Endothelial cell of umbilical vein (primary cell): Measurements from ENCODE around the gene ELANE. TPM values are rescaled to one million over a fixed set of nuclear protein-coding genes. Genes with fewer than 3 reads are reported as not detected.

ENCODE experiments used
- BruUV-seq: library from RNA; stranded (reverse); fragments of 400-500 nt; replicated peaks from 2 replicates; lab custom pipeline; 2021; lab: Mats Ljungman, UMichigan
- CTCF ChIA-PET: fragments of 300-600, 350-600 bp; sonication (Branson Sonifier 250); formaldehyde crosslinking; loops from one replicate; lab custom pipeline; 2021; ENCODE audit warnings: antibody characterized with exemption, inconsistent platforms; lab: Charles Lee
- POLR2A ChIA-PET: fragments of 300-600, 350-600 bp; sonication (Branson Sonifier 250); formaldehyde crosslinking; loops from one replicate; lab custom pipeline; 2021; ENCODE audit warnings: antibody characterized with exemption, inconsistent platforms; lab: Charles Lee
- DNase-seq: peaks from one replicate; pipeline ENCODE4 v3.0.0-alpha.2; 2011; ENCODE audit warnings: low read depth, low spot score
- FAIRE-seq: peaks from 2 replicates; lab custom pipeline; 2011; peaks lifted over from hg19 to GRCh38; lab: Jason Lieb, UNC
- H2AFZ ChIP-seq: 2 replicates; pipeline ENCODE4 v1.6.0; 2012; ENCODE audit warnings: low read depth, low read length, control low read depth, inconsistent platforms
- H3K27ac ChIP-seq: 2 replicates; pipeline ENCODE4 v1.5.1; 2011; ENCODE audit warnings: low read depth, mild to moderate bottlenecking, control low read depth, low read length, moderate library complexity; ENCODE audit not compliant: insufficient read depth
- H3K27me3 ChIP-seq, 2 experiments: 2 replicates each; pipeline versions ENCODE4 v1.6.0 to v1.6.1; 2011; ENCODE audit warnings: low read length in 2 of 2, mixed read lengths in 1 of 2; ENCODE audit not compliant: control insufficient read depth in 2 of 2, insufficient read depth in 2 of 2
- H3K36me3 ChIP-seq, 2 experiments: 2 replicates in 1 of 2; 3 replicates in 1 of 2; pipeline ENCODE4 v1.5.1; 2011; ENCODE audit warnings: low read length in 2 of 2, mild to moderate bottlenecking in 1 of 2, moderate library complexity in 1 of 2; ENCODE audit not compliant: control insufficient read depth in 2 of 2, insufficient read depth in 2 of 2; ENCODE audit errors: extremely low read depth in 1 of 2
- H3K4me1 ChIP-seq: 3 replicates; pipeline ENCODE4 v1.5.1; 2011; ENCODE audit warnings: mild to moderate bottlenecking, low read length; ENCODE audit not compliant: control insufficient read depth, insufficient read depth; ENCODE audit errors: extremely low read depth
- H3K4me2 ChIP-seq: 2 replicates; pipeline ENCODE4 v1.6.1; 2011; ENCODE audit warnings: low read length, control low read depth, mixed read lengths; ENCODE audit not compliant: insufficient read depth
- H3K4me3 ChIP-seq, 3 experiments: fragments of 200-600 bp in 1 of 3; sonication (generic), shearing (Covaris generic) in 1 of 3; replicated peaks in 1 of 3; 2 replicates each; pipeline ENCODE4 v1.5.1; 2011 to 2016; ENCODE audit warnings: control low read depth in 3 of 3, low read length in 3 of 3, mild to moderate bottlenecking in 2 of 3, inconsistent platforms in 1 of 3, low read depth in 1 of 3, moderate library complexity in 1 of 3; ENCODE audit not compliant: insufficient read depth in 1 of 3
- H3K79me2 ChIP-seq: 2 replicates; pipeline ENCODE4 v1.6.0; 2012; ENCODE audit warnings: low read length, inconsistent platforms; ENCODE audit not compliant: control insufficient read depth, insufficient read depth
- H3K9ac ChIP-seq: replicated peaks from 2 replicates; pipeline ENCODE3; 2011; ENCODE audit warnings: low read length, control low read depth; ENCODE audit not compliant: insufficient read depth; ENCODE audit errors: extremely low read depth
- H3K9me1 ChIP-seq: replicated peaks from 3 replicates; pipeline ENCODE4 v1.6.0; 2011; ENCODE audit warnings: mild to moderate bottlenecking, low read length; ENCODE audit not compliant: control insufficient read depth, insufficient read depth; ENCODE audit errors: extremely low read depth
- H3K9me3 ChIP-seq: replicated peaks from 2 replicates; pipeline ENCODE4 v1.5.1; 2012; ENCODE audit warnings: low read length, inconsistent platforms; ENCODE audit not compliant: control insufficient read depth, insufficient read depth
- H4K20me1 ChIP-seq: replicated peaks from 2 replicates; pipeline ENCODE3; 2011; ENCODE audit warnings: mild to moderate bottlenecking, low read length; ENCODE audit not compliant: control insufficient read depth, insufficient read depth; ENCODE audit errors: extremely low read depth
- EZH2 ChIP-seq: IDR thresholded peaks from 2 replicates; pipeline ENCODE4 v1.6.1; 2012; ENCODE audit warnings: borderline replicate concordance, low read depth, mild to moderate bottlenecking, moderate library complexity, low read length, inconsistent platforms; ENCODE audit not compliant: severe bottlenecking
- FOS ChIP-seq: IDR thresholded peaks from 2 replicates; pipeline ENCODE4 v1.6.1; 2011; ENCODE audit warnings: mild to moderate bottlenecking, low read length, moderate library complexity, borderline replicate concordance; ENCODE audit not compliant: insufficient read depth
- GATA2 ChIP-seq: IDR thresholded peaks from 2 replicates; pipeline ENCODE4 v1.7.0; 2011; ENCODE audit warnings: low read depth, mild to moderate bottlenecking, moderate library complexity, mixed read lengths, low read length; ENCODE audit not compliant: insufficient read length, insufficient read depth
- JUN ChIP-seq: IDR thresholded peaks from 2 replicates; pipeline ENCODE4 v1.6.1; 2011; ENCODE audit warnings: borderline replicate concordance, low read depth; ENCODE audit not compliant: insufficient read length, insufficient read depth
- MYC ChIP-seq: IDR thresholded peaks from one replicate; pipeline ENCODE4 v1.6.1; 2011; ENCODE audit warnings: mild to moderate bottlenecking, low read depth, low read length
- POLR2A ChIP-seq: IDR thresholded peaks from 2 replicates; pipeline ENCODE4 v1.6.1; 2012; ENCODE audit warnings: low read depth, mild to moderate bottlenecking, control low read depth, low read length
- POLR2AphosphoS5 ChIP-seq: IDR thresholded peaks from 2 replicates; pipeline ENCODE4 v1.6.1; 2012; ENCODE audit warnings: low read depth, mild to moderate bottlenecking, control low read depth, low read length, moderate library complexity; ENCODE audit not compliant: insufficient read depth
- dilution Hi-C: fragments of 300-500 bp; cut with MboI; formaldehyde crosslinking; loops from one replicate; pipeline ENCODE4 v1.15.0; 2019; ENCODE audit warnings: low sequenced_read_pairs; ENCODE audit not compliant: extremely low pct_ligation_motif_present
- intact Hi-C: fragments of 100-400 bp; cut with micrococcal nuclease; formaldehyde crosslinking; loops from one replicate; pipeline ENCODE4 v1.10.0; 2022
- polyA plus RNA-seq, 4 experiments: library from polyadenylated mRNA; depleted of rRNA in 3 of 4; stranded (reverse) in 3 of 4; unstranded in 1 of 4; fragments of >200 nt; gene quantifications; 2 replicates each; pipeline versions ENCODE4 v1.2.1 to v1.2.3, GENCODE V29; 2011 to 2012; ENCODE audit warnings: missing spikeins in 1 of 4
- total RNA-seq: library from RNA; stranded (reverse); gene quantifications from 2 replicates; pipeline ENCODE4 v1.2.3, GENCODE V29; 2021
- TF ChIP-seq, protein P1 (sequence below): IDR thresholded peaks from 2 replicates; pipeline ENCODE4 v1.6.1; 2011; ENCODE audit not compliant: insufficient read depth, insufficient read length
- TF ChIP-seq, protein P2 (sequence below), 2 donors: IDR thresholded peaks; 1 replicate in 1 of 2; 2 replicates in 1 of 2; pipeline ENCODE4 v1.5.1; 2011; ENCODE audit warnings: low read length in 2 of 2, mild to moderate bottlenecking in 2 of 2, moderate library complexity in 2 of 2, control low read depth in 1 of 2, inconsistent platforms in 1 of 2, low read depth in 1 of 2; ENCODE audit not compliant: insufficient read depth in 1 of 2; ENCODE audit errors: extremely low read depth in 1 of 2

The ELANE gene
- total and polyA plus RNA-seq, 2 donors (not counting 3 experiments of a cell fraction or from before 2014, with no cell fraction given), result not detected

DNA sequence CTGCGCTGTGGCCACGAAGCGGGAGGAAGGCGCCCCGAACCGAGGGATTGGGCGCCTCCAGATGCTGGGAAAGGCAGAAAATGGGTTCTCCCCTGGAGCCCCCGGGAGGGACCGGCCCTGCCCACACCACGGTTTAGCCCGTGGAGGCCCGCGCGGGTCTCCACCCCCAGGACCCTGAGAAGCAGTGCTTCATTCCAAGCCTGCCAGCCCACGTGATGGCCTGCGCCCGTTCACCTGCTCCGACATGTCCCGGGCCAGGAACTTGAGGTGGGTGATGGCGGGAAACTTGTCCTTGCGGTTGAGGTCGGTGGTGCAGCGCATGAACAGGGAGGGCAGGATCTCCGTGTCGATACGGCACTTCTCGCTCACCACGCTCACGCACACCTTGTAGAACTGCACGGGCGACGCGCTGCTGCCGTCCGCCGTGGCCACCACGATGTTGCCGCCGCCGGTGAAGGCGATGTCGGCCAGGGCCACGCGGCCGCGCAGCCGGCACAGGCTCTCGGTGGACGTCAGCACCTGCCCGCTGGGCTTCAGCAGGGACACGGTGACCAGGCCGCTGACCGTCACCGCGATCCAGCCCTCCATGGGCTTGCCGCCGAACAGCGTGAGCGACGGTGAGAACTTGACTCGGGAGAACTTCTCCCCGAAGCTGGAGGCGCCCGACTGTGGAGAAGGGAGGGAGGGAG, 33.6 kb downstream of the ELANE start:
- ChIA-PET CTCF (no interaction called here), POLR2A (no interaction called here)
- Histone ChIP-seq H3K4me3 (no peak overlapping the region), H3K9ac (no peak overlapping the region), H3K9me3 (no peaks in the 10 kb centered on the region), H3K4me2 (no peak overlapping the region), H3K4me1 (no peaks in the 10 kb centered on the region), H3K27ac (no peak overlapping the region), H3K27me3 (no peaks in the 10 kb centered on the region), H2AFZ (no peak overlapping the region), H3K36me3 (peaks cover 8 to 47% of the 10 kb centered on the region in 2 experiments), H4K20me1 (no peaks in the 10 kb centered on the region), H3K79me2 (no peaks in the 10 kb centered on the region), H3K9me1 (no peaks in the 10 kb centered on the region)
- BruUV-seq, result no TSS peak
- intact Hi-C loops (no loop called here), dilution Hi-C loops (no loop called here)
- DNase-seq (no peak), FAIRE-seq (no peak)
- TF ChIP-seq JUN, result no peak
- TF ChIP-seq EZH2, result no peak
- TF ChIP-seq, protein P1, sequence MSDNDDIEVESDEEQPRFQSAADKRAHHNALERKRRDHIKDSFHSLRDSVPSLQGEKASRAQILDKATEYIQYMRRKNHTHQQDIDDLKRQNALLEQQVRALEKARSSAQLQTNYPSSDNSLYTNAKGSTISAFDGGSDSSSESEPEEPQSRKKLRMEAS, result no peak

DNA sequence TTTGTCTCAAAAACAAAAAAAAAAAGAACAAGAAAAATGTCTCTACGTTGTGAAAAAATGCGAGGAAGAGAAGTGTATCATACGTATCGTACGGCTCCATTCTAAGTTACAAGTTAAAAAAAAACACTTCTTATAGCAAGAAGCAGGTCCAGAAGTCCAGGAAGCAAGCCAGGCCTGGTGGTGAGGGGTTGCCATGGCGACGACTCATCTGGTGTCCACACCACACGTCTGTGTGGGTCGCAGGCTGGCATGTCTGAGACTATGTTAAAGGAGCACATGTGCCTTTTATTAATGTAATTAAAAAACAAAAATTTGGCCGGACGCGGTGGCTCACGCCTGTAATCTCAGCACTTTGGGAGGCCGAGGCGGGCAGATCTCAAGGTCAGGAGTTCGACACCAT, 35.0 kb downstream of the ELANE start:
- CTCF ChIA-PET, result no interaction called here
- Histone ChIP-seq H3K36me3 (peaks cover 8 to 35% of the 10 kb centered on the region in 2 experiments), H3K9ac (no peak overlapping the region), H4K20me1 (no peaks in the 10 kb centered on the region), H3K4me1 (no peaks in the 10 kb centered on the region), H3K27ac (no peak overlapping the region), H3K9me1 (no peaks in the 10 kb centered on the region), H3K4me2 (no peak overlapping the region), H2AFZ (no peak overlapping the region), H3K4me3 (no peak overlapping the region), H3K9me3 (no peaks in the 10 kb centered on the region), H3K79me2 (peaks cover 1% of the 10 kb centered on the region), H3K27me3 (no peaks in the 10 kb centered on the region)
- TF ChIP-seq FOS (no peak), EZH2 (no peak), POLR2AphosphoS5 (no peak), GATA2 (no peak), MYC (no peak), POLR2A (no peak), JUN (no peak)
- TF ChIP-seq, protein P1, result no peak
- TF ChIP-seq, protein P2, sequence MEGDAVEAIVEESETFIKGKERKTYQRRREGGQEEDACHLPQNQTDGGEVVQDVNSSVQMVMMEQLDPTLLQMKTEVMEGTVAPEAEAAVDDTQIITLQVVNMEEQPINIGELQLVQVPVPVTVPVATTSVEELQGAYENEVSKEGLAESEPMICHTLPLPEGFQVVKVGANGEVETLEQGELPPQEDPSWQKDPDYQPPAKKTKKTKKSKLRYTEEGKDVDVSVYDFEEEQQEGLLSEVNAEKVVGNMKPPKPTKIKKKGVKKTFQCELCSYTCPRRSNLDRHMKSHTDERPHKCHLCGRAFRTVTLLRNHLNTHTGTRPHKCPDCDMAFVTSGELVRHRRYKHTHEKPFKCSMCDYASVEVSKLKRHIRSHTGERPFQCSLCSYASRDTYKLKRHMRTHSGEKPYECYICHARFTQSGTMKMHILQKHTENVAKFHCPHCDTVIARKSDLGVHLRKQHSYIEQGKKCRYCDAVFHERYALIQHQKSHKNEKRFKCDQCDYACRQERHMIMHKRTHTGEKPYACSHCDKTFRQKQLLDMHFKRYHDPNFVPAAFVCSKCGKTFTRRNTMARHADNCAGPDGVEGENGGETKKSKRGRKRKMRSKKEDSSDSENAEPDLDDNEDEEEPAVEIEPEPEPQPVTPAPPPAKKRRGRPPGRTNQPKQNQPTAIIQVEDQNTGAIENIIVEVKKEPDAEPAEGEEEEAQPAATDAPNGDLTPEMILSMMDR (IDR thresholded peaks at IDR 0.05; ENCODE audit: extremely low read depth in 1 of 2, insufficient read depth in 1 of 2, low read depth in 1 of 2, low read length in 2 of 2), result no peak
- POLR2A ChIA-PET, result no interaction called here
- BruUV-seq, result no TSS peak
- dilution Hi-C loops, result no loop called here
- FAIRE-seq, result no peak
- no peak for DNase-seq
- intact Hi-C loops, result no loop called here
